ENCODE data around the gene DLL4. TPM values are rescaled to one million over a fixed set of nuclear protein-coding genes. Genes with fewer than 3 reads are reported as not detected.

Gene DLL4
- total RNA-seq, 1 experiment from 2014 or later: 0.11 TPM

GRCh38 chr15:40942878-40943277 lies 13.7 kb downstream of the DLL4 start:
- intact Hi-C loops (cut with micrococcal nuclease; ENCODE audit: unreplicated experiment): no loop called here
- POLR2A ChIA-PET (ENCODE audit: low non-redundant PET): no interaction called here
- no TSS peak for BruUV-seq (replicated peaks)
- DNase-seq (ENCODE audit: low spot score): no peak
- Histone ChIP-seq H3K4me3 (ENCODE audit: low read depth, low read length, poor library complexity, severe bottlenecking) (no peak overlapping the region), H3K27ac (ENCODE audit: low read depth, low read length, poor library complexity, severe bottlenecking) (no peak overlapping the region), H3K36me3 (ENCODE audit: insufficient read depth, low read length, poor library complexity, severe bottlenecking) (no peaks in the 10 kb centered on the region), H3K4me1 (ENCODE audit: insufficient read depth, low read length, poor library complexity, severe bottlenecking) (peaks cover 26% of the 10 kb centered on the region), H3K27me3 (replicated peaks; ENCODE audit: insufficient read depth, low read depth, low read length, poor library complexity) (no peaks in the 10 kb centered on the region), H3K9me3 (ENCODE audit: low read depth, low read length, poor library complexity, severe bottlenecking) (no peaks in the 10 kb centered on the region)
- CTCF ChIA-PET: interaction anchor here (2.1 kb wide), 1 partner anchor 10 kb away, joined by 10 read pairs; the partner anchor contains the start of gene CHAC1
- no peak for TF ChIP-seq CTCF (conservative IDR thresholded peaks at IDR 0.05; ENCODE audit: low read depth, low read length)
- no peak for TF ChIP-seq EZH2 (IDR thresholded peaks at IDR 0.05; ENCODE audit: borderline replicate concordance, low read depth, low read length, poor library complexity, severe bottlenecking)

GRCh38 chr15:40943764-40944365 lies 14.7 kb downstream of the DLL4 start:
- intact Hi-C loops (cut with micrococcal nuclease; ENCODE audit: unreplicated experiment): no loop called here
- Histone ChIP-seq H3K27ac (ENCODE audit: low read depth, low read length, poor library complexity, severe bottlenecking) (no peak overlapping the region), H3K9me3 (ENCODE audit: low read depth, low read length, poor library complexity, severe bottlenecking) (no peaks in the 10 kb centered on the region), H3K4me1 (ENCODE audit: insufficient read depth, low read length, poor library complexity, severe bottlenecking) (peaks cover 26% of the 10 kb centered on the region), H3K27me3 (replicated peaks; ENCODE audit: insufficient read depth, low read depth, low read length, poor library complexity) (no peaks in the 10 kb centered on the region), H3K36me3 (ENCODE audit: insufficient read depth, low read length, poor library complexity, severe bottlenecking) (no peaks in the 10 kb centered on the region), H3K4me3 (ENCODE audit: low read depth, low read length, poor library complexity, severe bottlenecking) (no peak overlapping the region)
- ChIA-PET CTCF (no interaction called here), POLR2A (ENCODE audit: low non-redundant PET) (no interaction called here)
- TF ChIP-seq CTCF (conservative IDR thresholded peaks at IDR 0.05; ENCODE audit: low read depth, low read length): no peak
- TF ChIP-seq EZH2 (IDR thresholded peaks at IDR 0.05; ENCODE audit: borderline replicate concordance, low read depth, low read length, poor library complexity, severe bottlenecking): no peak
- DNase-seq (ENCODE audit: low spot score): no peak
- no TSS peak for BruUV-seq (replicated peaks)

- Histone ChIP-seq H3K27me3 (replicated peaks; ENCODE audit: insufficient read depth, low read depth, low read length, poor library complexity) (no peaks in the 10 kb centered on the region), H3K36me3 (ENCODE audit: insufficient read depth, low read length, poor library complexity, severe bottlenecking) (no peaks in the 10 kb centered on the region), H3K4me3 (ENCODE audit: low read depth, low read length, poor library complexity, severe bottlenecking) (no peak overlapping the region), H3K27ac (ENCODE audit: low read depth, low read length, poor library complexity, severe bottlenecking) (no peak overlapping the region), H3K4me1 (ENCODE audit: insufficient read depth, low read length, poor library complexity, severe bottlenecking) (peaks cover 26% of the 10 kb centered on the region), H3K9me3 (ENCODE audit: low read depth, low read length, poor library complexity, severe bottlenecking) (no peaks in the 10 kb centered on the region)
- TF ChIP-seq CTCF (conservative IDR thresholded peaks at IDR 0.05; ENCODE audit: low read depth, low read length) (no peak), EZH2 (IDR thresholded peaks at IDR 0.05; ENCODE audit: borderline replicate concordance, low read depth, low read length, poor library complexity, severe bottlenecking) (no peak)
- intact Hi-C loops (cut with micrococcal nuclease; ENCODE audit: unreplicated experiment): no loop called here
- POLR2A ChIA-PET (ENCODE audit: low non-redundant PET): no interaction called here
- no TSS peak for BruUV-seq (replicated peaks)
- DNase-seq (ENCODE audit: low spot score): no peak
- CTCF ChIA-PET: interaction anchor here (0.6 kb wide), 1 partner anchor 36 kb away, joined by 6 read pairs; no protein-coding TSS in a partner anchor
Observed at GRCh38 chr15:40944510-40945296, 15.6 kb downstream of the DLL4 start.

Data from A673 (cell line).